AG09309 (cell line): ENCODE data around the gene ABLIM2.

ENCODE experiments used
- DNase-seq: peaks from one replicate; pipeline ENCODE4 v3.0.0-alpha.2; 2010; ENCODE audit warnings: low read depth
- H3K4me3 ChIP-seq: 2 replicates; pipeline ENCODE4 v1.5.1; 2011; ENCODE audit warnings: mild to moderate bottlenecking, low read depth, low read length, moderate library complexity; ENCODE audit not compliant: control insufficient read depth
- TF ChIP-seq, protein P1 (sequence below): IDR thresholded peaks from 2 replicates; pipeline ENCODE4 v1.5.1; 2011; ENCODE audit warnings: mild to moderate bottlenecking, low read depth, low read length, inconsistent platforms; ENCODE audit not compliant: insufficient read depth, control insufficient read depth; ENCODE audit errors: missing control alignments

The ABLIM2 gene

DNA sequence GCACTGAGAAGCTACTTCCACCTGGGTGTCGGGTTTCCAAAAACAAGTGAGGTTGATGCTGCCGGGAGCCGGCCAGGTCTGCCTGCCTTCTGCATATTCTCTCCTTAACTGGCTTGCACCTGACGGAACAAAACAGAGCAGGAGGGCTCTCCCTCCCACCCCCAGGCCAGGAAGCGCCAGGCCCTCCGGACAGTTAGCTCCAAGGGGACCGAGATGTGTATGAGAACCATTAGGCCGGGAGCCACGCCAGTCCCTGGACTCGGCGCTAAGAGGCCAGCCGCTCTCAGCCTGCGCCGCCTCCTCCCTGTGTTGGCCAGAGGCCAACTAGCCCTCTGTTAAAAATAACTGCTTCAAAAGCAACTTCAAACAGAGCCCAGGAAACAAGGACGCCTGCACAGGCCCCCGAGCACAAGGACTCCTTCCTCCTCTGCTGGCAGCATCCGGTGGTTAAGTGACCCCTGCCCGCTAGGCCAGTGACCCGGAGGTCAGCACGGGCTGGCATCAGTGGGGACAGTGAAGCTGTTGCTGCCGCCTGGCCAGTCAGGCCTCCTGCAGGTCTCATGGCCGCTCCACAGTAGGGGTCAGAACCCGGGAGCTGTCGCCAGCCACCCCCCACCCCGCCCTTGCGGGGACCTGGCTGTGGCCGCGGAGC, 107.9 kb downstream of the ABLIM2 start:
- TF ChIP-seq, protein P1, sequence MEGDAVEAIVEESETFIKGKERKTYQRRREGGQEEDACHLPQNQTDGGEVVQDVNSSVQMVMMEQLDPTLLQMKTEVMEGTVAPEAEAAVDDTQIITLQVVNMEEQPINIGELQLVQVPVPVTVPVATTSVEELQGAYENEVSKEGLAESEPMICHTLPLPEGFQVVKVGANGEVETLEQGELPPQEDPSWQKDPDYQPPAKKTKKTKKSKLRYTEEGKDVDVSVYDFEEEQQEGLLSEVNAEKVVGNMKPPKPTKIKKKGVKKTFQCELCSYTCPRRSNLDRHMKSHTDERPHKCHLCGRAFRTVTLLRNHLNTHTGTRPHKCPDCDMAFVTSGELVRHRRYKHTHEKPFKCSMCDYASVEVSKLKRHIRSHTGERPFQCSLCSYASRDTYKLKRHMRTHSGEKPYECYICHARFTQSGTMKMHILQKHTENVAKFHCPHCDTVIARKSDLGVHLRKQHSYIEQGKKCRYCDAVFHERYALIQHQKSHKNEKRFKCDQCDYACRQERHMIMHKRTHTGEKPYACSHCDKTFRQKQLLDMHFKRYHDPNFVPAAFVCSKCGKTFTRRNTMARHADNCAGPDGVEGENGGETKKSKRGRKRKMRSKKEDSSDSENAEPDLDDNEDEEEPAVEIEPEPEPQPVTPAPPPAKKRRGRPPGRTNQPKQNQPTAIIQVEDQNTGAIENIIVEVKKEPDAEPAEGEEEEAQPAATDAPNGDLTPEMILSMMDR, result no peak
- no peak for DNase-seq
- H3K4me3 ChIP-seq, result no peak overlapping the region

DNA sequence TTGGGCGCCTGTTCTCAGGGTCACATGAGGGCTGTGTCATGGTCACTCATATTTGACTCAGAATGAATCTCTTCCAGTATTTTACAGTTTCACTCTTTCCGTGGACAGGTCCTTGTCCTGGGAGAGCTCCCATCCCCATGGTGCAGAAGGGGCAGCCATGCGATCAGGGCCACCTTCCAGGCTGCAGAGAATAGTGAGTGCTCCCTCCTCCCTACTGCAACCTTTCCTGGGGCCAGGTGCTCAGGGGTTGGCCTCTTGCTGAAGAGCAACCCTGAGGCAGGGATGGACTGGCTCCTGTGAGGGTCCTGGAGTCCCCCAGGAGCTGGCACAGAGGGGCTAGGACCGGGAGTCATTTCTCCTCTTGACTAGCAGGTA, 108.4 kb downstream of the ABLIM2 start:
- TF ChIP-seq, protein P1, result no peak
- no peak overlapping the region for H3K4me3 ChIP-seq

GRCh38 chr4:8048856-8049676, 109.5 kb downstream of the ABLIM2 start:
- no peak overlapping the region for H3K4me3 ChIP-seq
- DNase-seq, result no peak
- TF ChIP-seq, protein P1, result no peak

More for the DNA sequence above, 108.4 kb downstream of the ABLIM2 start:
- no peak for DNase-seq

GRCh38 chr4:8047837-8048678, 110.6 kb downstream of the ABLIM2 start:
- no peak overlapping the region for H3K4me3 ChIP-seq
- no peak for DNase-seq
- TF ChIP-seq, protein P1, result no peak

- no peak overlapping the region for H3K4me3 ChIP-seq
- TF ChIP-seq, protein P1, result no peak
- DNase-seq, result no peak
These were observed 111.6 kb downstream of the ABLIM2 start for GRCh38 chr4:8046925-8047541.

DNA sequence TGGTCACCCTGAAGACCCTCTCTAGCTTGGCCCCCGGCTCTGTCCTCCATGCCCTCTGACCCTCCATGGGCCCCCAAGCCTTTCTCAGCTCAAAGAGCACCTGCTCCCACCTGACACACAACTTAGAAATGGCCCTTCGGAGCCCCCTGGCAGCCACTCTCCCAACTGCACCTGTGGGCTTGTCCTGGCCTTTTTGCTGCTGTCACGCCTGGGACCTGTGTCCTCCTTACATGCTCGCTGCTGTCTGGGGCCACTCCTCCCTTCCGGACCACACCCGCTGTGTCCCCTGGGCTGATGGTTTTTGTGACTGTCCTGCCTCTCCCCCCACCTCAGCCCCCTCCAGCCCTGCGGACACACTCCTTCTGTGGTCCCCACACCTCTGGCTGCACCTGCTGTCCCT, 112.7 kb downstream of the ABLIM2 start:
- DNase-seq, result no peak
- H3K4me3 ChIP-seq, result no peak overlapping the region
- TF ChIP-seq, protein P1, result no peak
